GM21423 (cell line): ENCODE results near the gene HSPA12B.

Experiments used
- ATAC-seq: cut with Tn5 transposase; IDR thresholded peaks from one replicate; pipeline ENCODE4 v1.9.1; 2021; ENCODE audit warnings: mild to moderate bottlenecking, moderate library complexity; ENCODE audit not compliant: unreplicated experiment

HSPA12B gene

GRCh38 chr20:3729378-3729777, 3.1 kb upstream of the HSPA12B start:
- ATAC-seq, result no peak

GRCh38 chr20:3729811-3730540, 2.5 kb upstream of the HSPA12B start:
- no peak for ATAC-seq

- ATAC-seq, result no peak
Observed at GRCh38 chr20:3730803-3731672, 1.4 kb upstream of the HSPA12B start.

- no peak for ATAC-seq
Observed at GRCh38 chr20:3731944-3732326, 550 bp upstream of the HSPA12B start.

GRCh38 chr20:3733119-3733995, 872 bp downstream of the HSPA12B start:
- ATAC-seq, result no peak

- no peak for ATAC-seq
Observed at GRCh38 chr20:3734111-3734843, 1.8 kb downstream of the HSPA12B start.

GRCh38 chr20:3735768-3736167, 3.3 kb downstream of the HSPA12B start:
- ATAC-seq, result no peak

GRCh38 chr20:3738111-3739053, 5.9 kb downstream of the HSPA12B start:
- no peak for ATAC-seq

- no peak for ATAC-seq
Observed at GRCh38 chr20:3739054-3739925, 6.8 kb downstream of the HSPA12B start.

GRCh38 chr20:3739926-3740451, 7.5 kb downstream of the HSPA12B start:
- no peak for ATAC-seq

GRCh38 chr20:3740615-3741301, 8.3 kb downstream of the HSPA12B start:
- ATAC-seq, result no peak

- no peak for ATAC-seq
Observed at GRCh38 chr20:3741836-3742458, 9.5 kb downstream of the HSPA12B start.

GRCh38 chr20:3743251-3743650, 10.8 kb downstream of the HSPA12B start:
- ATAC-seq, result no peak

GRCh38 chr20:3744037-3744436, 11.6 kb downstream of the HSPA12B start:
- ATAC-seq, result no peak

GRCh38 chr20:3744806-3745685, 12.6 kb downstream of the HSPA12B start:
- no peak for ATAC-seq

- ATAC-seq, result no peak
Observed at GRCh38 chr20:3745686-3746173, 13.2 kb downstream of the HSPA12B start.
